GM23338 (cell line): ENCODE results near the gene ANGPT4. TPM values are rescaled to one million over a fixed set of nuclear protein-coding genes. Genes with fewer than 3 reads are reported as not detected.

Source experiments
- ATAC-seq: fragments of 200-7000 bp; cut with Tn5 transposase; 3 replicates; pipeline ENCODE4 v1.9.1; 2020
- DNase-seq: peaks from one replicate; pipeline ENCODE4 v3.0.0-alpha.2; 2015; ENCODE audit warnings: low spot score
- H2AFZ ChIP-seq: fragments of 200-600 bp; sonication (generic); 2 replicates; pipeline ENCODE4 v1.8.0; 2016; ENCODE audit warnings: antibody characterized with exemption, mild to moderate bottlenecking, moderate library complexity
- H3F3A ChIP-seq: fragments of 200-600 bp; sonication (generic); replicated peaks from 2 replicates; pipeline ENCODE4 v1.8.0; 2017; ENCODE audit warnings: antibody characterized with exemption, mixed run types, low read depth
- H3K27ac ChIP-seq: fragments of 200-600 bp; sonication (generic); 2 replicates; pipeline ENCODE4 v1.6.1; 2016; ENCODE audit warnings: low read depth
- H3K27me3 ChIP-seq: fragments of 200-600 bp; sonication (generic); 2 replicates; pipeline ENCODE4 v1.8.0; 2016; ENCODE audit warnings: mild to moderate bottlenecking, mixed run types, moderate library complexity; ENCODE audit not compliant: insufficient read depth
- H3K36me3 ChIP-seq: fragments of 200-600 bp; sonication (generic); 2 replicates; pipeline ENCODE4 v1.8.0; 2016; ENCODE audit warnings: mild to moderate bottlenecking; ENCODE audit not compliant: insufficient read depth
- H3K4me1 ChIP-seq: fragments of 200-600 bp; sonication (generic); 2 replicates; pipeline ENCODE4 v1.8.0; 2016; ENCODE audit warnings: mild to moderate bottlenecking, moderate library complexity; ENCODE audit not compliant: insufficient read depth
- H3K4me2 ChIP-seq: fragments of 200-600 bp; sonication (generic); 2 replicates; pipeline ENCODE4 v1.7.1; 2017; ENCODE audit warnings: mixed run types
- H3K4me3 ChIP-seq: fragments of 200-600 bp; sonication (generic); 2 replicates; pipeline ENCODE4 v1.6.1; 2016; ENCODE audit warnings: mixed run types
- H3K79me2 ChIP-seq: fragments of 200-600 bp; sonication (generic); replicated peaks from 2 replicates; pipeline ENCODE4 v1.8.0; 2017; ENCODE audit warnings: mild to moderate bottlenecking; ENCODE audit not compliant: insufficient read depth
- H3K9me2 ChIP-seq: fragments of 200-600 bp; sonication (generic); 2 replicates; pipeline ENCODE4 v1.8.0; 2017; ENCODE audit not compliant: insufficient read depth
- H4K20me1 ChIP-seq: fragments of 200-600 bp; sonication (generic); replicated peaks from 2 replicates; pipeline ENCODE4 v1.8.0; 2017; ENCODE audit warnings: mild to moderate bottlenecking; ENCODE audit not compliant: insufficient read depth
- H3K27ac Mint-ChIP-seq: 2 replicates; pipeline ENCODE4 v1.8.0; 2020; ENCODE audit warnings: inconsistent platforms, mild to moderate bottlenecking, moderate library complexity, mixed read lengths
- H3K27me3 Mint-ChIP-seq: 3 replicates; pipeline ENCODE4 v1.8.0; 2022; ENCODE audit warnings: low read depth, mild to moderate bottlenecking, moderate library complexity, mixed read lengths, inconsistent platforms; ENCODE audit not compliant: insufficient read depth, poor library complexity
- H3K36me3 Mint-ChIP-seq: 3 replicates; pipeline ENCODE4 v1.8.0; 2021; ENCODE audit warnings: low read depth, mild to moderate bottlenecking, inconsistent platforms, moderate library complexity, mixed read lengths
- H3K4me1 Mint-ChIP-seq: 3 replicates; pipeline ENCODE4 v1.8.0; 2020; ENCODE audit warnings: mild to moderate bottlenecking, inconsistent platforms, mixed read lengths
- H3K4me3 Mint-ChIP-seq: 3 replicates; pipeline ENCODE4 v1.8.0; 2021; ENCODE audit warnings: moderate library complexity, mild to moderate bottlenecking, inconsistent platforms, mixed read lengths
- H3K9me3 Mint-ChIP-seq: 3 replicates; pipeline ENCODE4 v1.8.0; 2020; ENCODE audit warnings: moderate library complexity, mild to moderate bottlenecking, inconsistent platforms, mixed read lengths
- CTCF ChIP-seq, 2 experiments: fragments of 200-600 bp in 1 of 2; sonication (generic) in 1 of 2; conservative IDR thresholded peaks; 2 replicates each; pipeline versions ENCODE4 v1.5.1 to v1.6.1; 2016 to 2017; ENCODE audit warnings: antibody characterized with exemption in 2 of 2, low read depth in 2 of 2, mild to moderate bottlenecking in 2 of 2, moderate library complexity in 1 of 2
- ETS1 ChIP-seq: IDR thresholded peaks from 2 replicates; pipeline ENCODE4 v1.6.1; 2016; ENCODE audit warnings: antibody characterized with exemption
- NANOG ChIP-seq: IDR thresholded peaks from 2 replicates; pipeline ENCODE4 v1.6.1; 2016; ENCODE audit warnings: antibody characterized with exemption, borderline replicate concordance
- POLR2AphosphoS5 ChIP-seq: IDR thresholded peaks from 2 replicates; pipeline ENCODE4 v1.6.1; 2016; ENCODE audit warnings: antibody characterized with exemption, low read depth
- REST ChIP-seq: IDR thresholded peaks from one replicate; pipeline ENCODE4 v1.6.1; 2018; ENCODE audit warnings: antibody characterized with exemption; ENCODE audit not compliant: unreplicated experiment
- STAT1 ChIP-seq: IDR thresholded peaks from one replicate; pipeline ENCODE4 v1.6.1; 2016; ENCODE audit warnings: antibody characterized with exemption; ENCODE audit not compliant: unreplicated experiment
- ZNF114 ChIP-seq: fragments of 250-450 bp; sonication (Bioruptor Pico); IDR thresholded peaks from 2 replicates; pipeline ENCODE4 v1.5.0; 2020; ENCODE audit warnings: mild to moderate bottlenecking, moderate library complexity
- ZNF331 ChIP-seq: fragments of 250-450 bp; sonication (Bioruptor Pico); IDR thresholded peaks from 2 replicates; pipeline ENCODE4 v1.5.0; 2020; ENCODE audit warnings: low read depth, mild to moderate bottlenecking, moderate library complexity
- polyA plus RNA-seq: library from polyadenylated mRNA; unstranded; fragments of >200 nt; fragmentation: Nextera tagmentation; extraction: Ambion mirVana; gene quantifications from 2 replicates; pipeline ENCODE4 v1.2.1, GENCODE V29; 2016
- total RNA-seq: library from RNA; depleted of rRNA; stranded (reverse); fragments of >200 nt; shearing (Covaris generic); gene quantifications from 2 replicates; pipeline ENCODE4 v1.2.3, GENCODE V29; 2014

ANGPT4 gene
- total and polyA plus RNA-seq, 2 experiments from 2014 or later, result 0.17 TPM; not detected in 1

GRCh38 chr20:956330-956951 is 40.3 kb upstream of the ANGPT4 start:
- no peak overlapping the region for H2AFZ ChIP-seq

GRCh38 chr20:955656-956055 is 39.5 kb upstream of the ANGPT4 start:
- no peak overlapping the region for H3K4me3 Mint-ChIP-seq
- H3K9me3 Mint-ChIP-seq, result no peaks in the 10 kb centered on the region
- no peak for TF ChIP-seq REST
- TF ChIP-seq ZNF114 (CRISPR knock-in tag), result no peak
- no peak for TF ChIP-seq CTCF (conservative IDR thresholded peaks at IDR 0.05; ENCODE audit: low read depth in 2 of 2)
- no peak for TF ChIP-seq NANOG
- no peak for TF ChIP-seq STAT1
- H3K9me2 ChIP-seq, result no peaks in the 10 kb centered on the region
- H3K36me3 ChIP-seq, result no peaks in the 10 kb centered on the region
- no peak overlapping the region for H3K4me3 ChIP-seq
- no peak overlapping the region for H2AFZ ChIP-seq
- no peak overlapping the region for H3K27ac ChIP-seq
- no peaks in the 10 kb centered on the region for H3K27me3 ChIP-seq
- 0 out of 2 replicates have a peak, but pooled peaks cover 3% of the 10 kb centered on the region for H3K4me1 ChIP-seq
- H3K4me1 Mint-ChIP-seq, result peaks cover 9% of the 10 kb centered on the region
- H3K79me2 ChIP-seq, result no peaks in the 10 kb centered on the region
- ATAC-seq, result no peak
- no peak overlapping the region for H3K4me2 ChIP-seq
- H4K20me1 ChIP-seq, result no peaks in the 10 kb centered on the region
- H3K36me3 Mint-ChIP-seq, result no peaks in the 10 kb centered on the region
- no peak overlapping the region for H3K27ac Mint-ChIP-seq
- H3F3A ChIP-seq, result no peaks in the 10 kb centered on the region
- H3K27me3 Mint-ChIP-seq, result peaks cover 4% of the 10 kb centered on the region
- DNase-seq, result no peak

More at GRCh38 chr20:956330-956951, 40.3 kb upstream of the ANGPT4 start:
- H3K27ac Mint-ChIP-seq, result no peak overlapping the region
- no peak overlapping the region for H3K4me2 ChIP-seq
- ATAC-seq (peak; percentile 87), DNase-seq (peak; percentile 91)
- H3K4me3 ChIP-seq, result no peak overlapping the region
- no peaks in the 10 kb centered on the region for H3K27me3 ChIP-seq
- no peak overlapping the region for H3K27ac ChIP-seq
- H3K9me2 ChIP-seq, result no peaks in the 10 kb centered on the region
- no peaks in the 10 kb centered on the region for H3F3A ChIP-seq
- H3K4me1 Mint-ChIP-seq, result peaks cover 8% of the 10 kb centered on the region
- no peaks in the 10 kb centered on the region for H3K36me3 Mint-ChIP-seq
- no peak overlapping the region for H3K4me3 Mint-ChIP-seq
- TF ChIP-seq ZNF331 (no peak), ETS1 (no peak), CTCF (conservative IDR thresholded peaks at IDR 0.05; ENCODE audit: low read depth in 2 of 2) (peak; percentile 87 to 99), POLR2AphosphoS5 (no peak)
- H3K27me3 Mint-ChIP-seq, result peaks cover 4% of the 10 kb centered on the region
- H3K4me1 ChIP-seq, result 0 out of 2 replicates have a peak, but pooled peaks cover 3% of the 10 kb centered on the region
- H3K79me2 ChIP-seq, result no peaks in the 10 kb centered on the region
- no peaks in the 10 kb centered on the region for H3K9me3 Mint-ChIP-seq
- no peaks in the 10 kb centered on the region for H4K20me1 ChIP-seq
- no peaks in the 10 kb centered on the region for H3K36me3 ChIP-seq
